ENCODE results near the gene TP53AIP1. TPM values are rescaled to one million over a fixed set of nuclear protein-coding genes. Genes with fewer than 3 reads are reported as not detected.

TP53AIP1 gene
- total RNA-seq, 2 donors from 2014 or later = not detected

DNA sequence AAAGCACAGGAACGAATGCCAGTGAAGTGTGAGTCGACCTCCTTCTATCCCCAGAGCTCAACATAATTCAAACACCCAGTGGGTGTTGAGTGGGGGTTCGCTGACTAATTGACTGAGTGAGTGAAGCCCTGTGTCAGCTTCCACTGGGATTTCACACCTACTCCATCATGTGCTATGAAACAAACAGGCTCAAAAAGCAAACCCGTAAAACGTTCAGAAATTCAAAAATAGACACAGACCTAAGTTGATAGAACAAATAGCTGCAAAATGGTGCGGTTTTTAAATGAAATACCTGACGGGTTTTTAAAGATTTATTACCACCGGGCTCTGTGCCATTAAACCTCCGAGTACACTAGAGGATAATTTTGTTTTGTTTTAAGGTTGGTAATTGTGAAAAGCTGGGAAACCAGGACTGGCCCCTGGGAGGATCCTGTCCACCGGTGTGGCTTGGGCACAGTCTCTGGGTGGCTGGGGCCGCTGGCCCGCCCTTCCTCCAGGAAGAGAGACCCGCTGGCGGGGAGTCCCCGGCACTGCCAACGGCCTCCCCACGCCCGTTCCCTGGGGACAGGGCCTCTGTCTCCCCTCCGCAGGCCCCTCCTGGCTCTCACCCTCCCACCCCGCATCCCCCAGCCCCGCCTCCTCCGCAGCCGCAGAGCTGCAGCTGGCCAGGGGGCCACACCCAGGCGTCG lies 37.9 kb downstream of the TP53AIP1 start:
- Mint-ChIP-seq H3K27ac (no peak overlapping the region), H3K4me1 (ENCODE audit: low read depth in 2 of 2) (peaks cover 14 to 17% of the 10 kb centered on the region in 2 donors), H3K27me3 (peaks cover 41 to 46% of the 10 kb centered on the region in 2 donors)

GRCh38 chr11:128904303-128904655 lies 38.4 kb downstream of the TP53AIP1 start:
- Mint-ChIP-seq H3K4me3 (peak overlapping the region; percentile 49), H3K4me1 (ENCODE audit: low read depth in 2 of 2) (peaks cover 14 to 17% of the 10 kb centered on the region in 2 donors), H3K9me3 (no peaks in the 10 kb centered on the region), H3K27ac (no peak overlapping the region), H3K36me3 (no peaks in the 10 kb centered on the region), H3K27me3 (peaks cover 36 to 44% of the 10 kb centered on the region in 2 donors)
- ATAC-seq = no peak
- no peak for DNase-seq (ENCODE audit: low spot score)

More for the DNA sequence above, 37.9 kb downstream of the TP53AIP1 start:
- Mint-ChIP-seq H3K9me3 (no peaks in the 10 kb centered on the region), H3K4me3 (peak overlapping the region; percentile 49), H3K36me3 (no peaks in the 10 kb centered on the region)
- ATAC-seq (peak in 1 of 2 donors; percentile 52), DNase-seq (ENCODE audit: low spot score) (no peak)

- H3K27me3 Mint-ChIP-seq = peaks cover 40 to 48% of the 10 kb centered on the region in 2 donors
- no peak overlapping the region for H3K4me3 Mint-ChIP-seq
- ATAC-seq (peak; percentile 12 to 40), DNase-seq (ENCODE audit: low spot score) (no peak)
- no peaks in the 10 kb centered on the region for H3K9me3 Mint-ChIP-seq
- H3K27ac Mint-ChIP-seq = no peak overlapping the region
- H3K36me3 Mint-ChIP-seq = no peaks in the 10 kb centered on the region
- peaks cover 14 to 17% of the 10 kb centered on the region in 2 donors for H3K4me1 Mint-ChIP-seq (ENCODE audit: low read depth in 2 of 2)
Observed at GRCh38 chr11:128903248-128904061, 39.2 kb downstream of the TP53AIP1 start.

- Mint-ChIP-seq H3K4me1 (ENCODE audit: low read depth in 2 of 2) (peaks cover 14 to 17% of the 10 kb centered on the region in 2 donors), H3K36me3 (no peaks in the 10 kb centered on the region), H3K9me3 (no peaks in the 10 kb centered on the region), H3K27ac (no peak overlapping the region), H3K4me3 (no peak overlapping the region), H3K27me3 (peaks cover 42 to 54% of the 10 kb centered on the region in 2 donors)
- ATAC-seq (no peak), DNase-seq (ENCODE audit: low spot score) (no peak)
Observed at GRCh38 chr11:128902515-128903066, 40.1 kb downstream of the TP53AIP1 start.

GRCh38 chr11:128901653-128902514 lies 40.8 kb downstream of the TP53AIP1 start:
- no peaks in the 10 kb centered on the region for H3K36me3 Mint-ChIP-seq
- H3K27me3 Mint-ChIP-seq = peaks cover 39 to 53% of the 10 kb centered on the region in 2 donors

DNA sequence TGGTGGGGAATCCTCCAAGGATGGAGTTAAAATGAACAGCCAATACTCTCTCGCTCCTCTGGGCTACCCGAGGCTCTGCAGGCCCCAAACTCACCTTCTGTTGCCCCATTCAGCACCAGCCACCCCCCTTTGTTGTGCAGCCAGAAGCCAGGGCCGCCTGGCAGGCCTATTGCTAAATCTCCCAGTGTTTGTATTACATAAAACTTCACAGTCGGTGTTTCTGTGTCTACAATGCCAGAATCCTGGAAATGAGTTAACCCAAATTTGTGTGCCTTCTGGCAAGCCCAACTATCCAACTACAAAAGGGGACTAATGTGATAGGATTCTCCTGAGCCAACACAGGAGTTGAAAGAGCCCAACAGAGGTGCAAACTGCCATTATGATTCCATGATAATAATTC lies 42.2 kb downstream of the TP53AIP1 start:
- Mint-ChIP-seq H3K4me3 (no peak overlapping the region), H3K36me3 (no peaks in the 10 kb centered on the region), H3K4me1 (ENCODE audit: low read depth in 2 of 2) (peaks cover 8 to 12% of the 10 kb centered on the region in 2 donors), H3K9me3 (no peaks in the 10 kb centered on the region), H3K27me3 (peaks cover 35 to 48% of the 10 kb centered on the region in 2 donors), H3K27ac (no peak overlapping the region)
- no peak for ATAC-seq
- DNase-seq (ENCODE audit: low spot score) = no peak

More at GRCh38 chr11:128901653-128902514, 40.8 kb downstream of the TP53AIP1 start:
- Mint-ChIP-seq H3K9me3 (no peaks in the 10 kb centered on the region), H3K4me3 (no peak overlapping the region), H3K27ac (no peak overlapping the region), H3K4me1 (ENCODE audit: low read depth in 2 of 2) (peaks cover 14 to 17% of the 10 kb centered on the region in 2 donors)
- peak; percentile 53 for DNase-seq (ENCODE audit: low spot score)
- no peak for ATAC-seq

GRCh38 chr11:128898580-128899344 lies 43.9 kb downstream of the TP53AIP1 start:
- DNase-seq (ENCODE audit: low spot score) (no peak), ATAC-seq (no peak)
- H3K27ac Mint-ChIP-seq = no peak overlapping the region
- H3K36me3 Mint-ChIP-seq = no peaks in the 10 kb centered on the region
- peaks cover 0 to 7% of the 10 kb centered on the region in 2 donors for H3K4me1 Mint-ChIP-seq (ENCODE audit: low read depth in 2 of 2)
- no peaks in the 10 kb centered on the region for H3K9me3 Mint-ChIP-seq
- H3K4me3 Mint-ChIP-seq = no peak overlapping the region
- H3K27me3 Mint-ChIP-seq = peaks cover 26 to 43% of the 10 kb centered on the region in 2 donors

GRCh38 chr11:128897826-128898225 lies 44.8 kb downstream of the TP53AIP1 start:
- DNase-seq (ENCODE audit: low spot score) (no peak), ATAC-seq (no peak)
- no peaks in the 10 kb centered on the region for H3K36me3 Mint-ChIP-seq
- H3K9me3 Mint-ChIP-seq = no peaks in the 10 kb centered on the region
- H3K4me3 Mint-ChIP-seq = no peak overlapping the region
- no peak overlapping the region for H3K27ac Mint-ChIP-seq
- H3K4me1 Mint-ChIP-seq (ENCODE audit: low read depth in 2 of 2) = peaks cover 0 to 3% of the 10 kb centered on the region in 2 donors
- peaks cover 26 to 41% of the 10 kb centered on the region in 2 donors for H3K27me3 Mint-ChIP-seq

- DNase-seq (ENCODE audit: low spot score) (no peak), ATAC-seq (no peak)
- Mint-ChIP-seq H3K27ac (no peak overlapping the region), H3K4me1 (ENCODE audit: low read depth in 2 of 2) (peaks cover 2 to 3% of the 10 kb centered on the region in 2 donors), H3K9me3 (no peaks in the 10 kb centered on the region), H3K27me3 (peaks cover 35 to 36% of the 10 kb centered on the region in 2 donors), H3K36me3 (no peaks in the 10 kb centered on the region), H3K4me3 (no peak overlapping the region)
Observed at GRCh38 chr11:128896356-128896755, 46.3 kb downstream of the TP53AIP1 start.

DNA sequence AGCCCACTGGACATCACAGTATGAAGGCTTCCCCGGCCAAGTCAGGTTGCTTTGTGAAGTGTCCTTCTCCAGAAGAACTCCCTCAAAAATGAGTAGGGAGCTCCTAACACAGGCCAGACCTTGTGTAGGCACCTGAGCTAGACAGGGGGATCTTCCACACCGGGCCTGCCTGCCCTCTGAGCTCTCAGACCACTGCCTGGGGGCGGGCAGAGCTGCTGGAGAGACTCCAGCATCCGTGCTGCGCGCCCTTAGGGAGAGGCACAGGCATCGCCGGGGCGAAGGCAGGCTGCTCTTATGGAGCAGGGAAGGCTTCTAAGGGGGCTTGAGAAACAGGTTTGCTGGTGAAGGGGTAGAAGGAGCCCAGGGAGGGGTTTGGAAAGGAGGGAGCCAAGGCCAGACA lies 47.1 kb downstream of the TP53AIP1 start:
- no peak overlapping the region for H3K27ac Mint-ChIP-seq
- H3K36me3 Mint-ChIP-seq = no peaks in the 10 kb centered on the region
- H3K4me3 Mint-ChIP-seq = no peak overlapping the region
- H3K4me1 Mint-ChIP-seq (ENCODE audit: low read depth in 2 of 2) = peaks cover 3 to 10% of the 10 kb centered on the region in 2 donors
- ATAC-seq (peak; percentile 22 to 34), DNase-seq (ENCODE audit: low spot score) (no peak)
- no peaks in the 10 kb centered on the region for H3K9me3 Mint-ChIP-seq
- peaks cover 37 to 43% of the 10 kb centered on the region in 2 donors for H3K27me3 Mint-ChIP-seq

DNA sequence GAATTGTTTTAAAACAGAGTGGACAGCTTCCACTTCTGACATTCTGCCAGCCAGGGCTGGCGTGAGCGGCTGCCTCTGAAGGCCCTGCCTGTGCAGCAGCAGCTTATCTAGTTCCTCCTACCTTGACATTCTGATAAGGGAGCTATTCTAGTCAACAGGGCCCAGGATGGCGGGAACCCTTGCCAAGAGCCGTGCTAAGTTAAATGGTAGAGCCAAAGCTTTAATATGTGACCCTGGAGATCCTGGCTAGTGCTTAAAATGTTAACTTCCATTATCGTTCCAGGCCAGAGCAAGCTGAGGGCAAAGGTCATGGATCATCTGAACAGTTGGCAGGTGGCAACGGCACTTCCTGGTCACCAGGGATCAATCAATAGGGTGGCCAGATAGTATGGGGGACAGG lies 48.0 kb downstream of the TP53AIP1 start:
- H3K27me3 Mint-ChIP-seq = peaks cover 37 to 44% of the 10 kb centered on the region in 2 donors

GRCh38 chr11:128894286-128894681 lies 48.4 kb downstream of the TP53AIP1 start:
- Mint-ChIP-seq H3K27ac (no peak overlapping the region), H3K27me3 (peaks cover 38 to 48% of the 10 kb centered on the region in 2 donors), H3K36me3 (no peaks in the 10 kb centered on the region), H3K9me3 (no peaks in the 10 kb centered on the region), H3K4me3 (no peak overlapping the region), H3K4me1 (ENCODE audit: low read depth in 2 of 2) (peaks cover 3 to 10% of the 10 kb centered on the region in 2 donors)
- ATAC-seq (no peak), DNase-seq (ENCODE audit: low spot score) (no peak)

More for the DNA sequence above, 48.0 kb downstream of the TP53AIP1 start:
- DNase-seq (ENCODE audit: low spot score) (no peak), ATAC-seq (no peak)
- Mint-ChIP-seq H3K27ac (no peak overlapping the region), H3K9me3 (no peaks in the 10 kb centered on the region), H3K36me3 (no peaks in the 10 kb centered on the region), H3K4me3 (no peak overlapping the region), H3K4me1 (ENCODE audit: low read depth in 2 of 2) (peaks cover 3 to 10% of the 10 kb centered on the region in 2 donors)
